Activated CD8-positive, alpha-beta T cell treated with anti-CD3 and anti-CD28 coated beads for 36 hours (primary cell): Measurements from ENCODE around the gene MEX3A. TPM values are rescaled to one million over a fixed set of nuclear protein-coding genes. Genes with fewer than 3 reads are reported as not detected.

Experiments
- ATAC-seq: fragments of 200-7000 bp; cut with Tn5 transposase; one replicate; pipeline ENCODE4 v1.10.0; 2021; ENCODE audit warnings: mild to moderate bottlenecking, moderate library complexity
- CTCF ChIA-PET: fragments of 350-600 bp; sonication (Branson Sonifier 250); formaldehyde crosslinking; loops from one replicate; lab custom pipeline; 2021; ENCODE audit warnings: antibody characterized with exemption; lab: Charles Lee
- POLR2A ChIA-PET: fragments of 350-600 bp; sonication (Branson Sonifier 250); formaldehyde crosslinking; loops from one replicate; lab custom pipeline; 2021; ENCODE audit warnings: antibody characterized with exemption; lab: Charles Lee
- DNase-seq: peaks from one replicate; pipeline ENCODE4 v3.0.0-alpha.2; 2020
- H3K27ac Mint-ChIP-seq: one replicate; pipeline ENCODE4 v1.8.0; 2021; ENCODE audit warnings: mild to moderate bottlenecking, mixed read lengths
- H3K27me3 Mint-ChIP-seq: one replicate; pipeline ENCODE4 v1.8.0; 2021; ENCODE audit warnings: mixed read lengths
- H3K36me3 Mint-ChIP-seq: one replicate; pipeline ENCODE4 v1.8.0; 2021; ENCODE audit warnings: low read depth, mixed read lengths
- H3K4me1 Mint-ChIP-seq: one replicate; pipeline ENCODE4 v1.8.0; 2021; ENCODE audit warnings: low read depth, mixed read lengths
- H3K4me3 Mint-ChIP-seq: one replicate; pipeline ENCODE4 v1.8.0; 2021; ENCODE audit warnings: mild to moderate bottlenecking, moderate library complexity, mixed read lengths
- H3K9me3 Mint-ChIP-seq: one replicate; pipeline ENCODE4 v1.8.0; 2021; ENCODE audit warnings: mixed read lengths
- CTCF ChIP-seq: fragments of 200-600 bp; IDR thresholded peaks from one replicate; pipeline ENCODE4 v1.8.0; 2022; ENCODE audit warnings: antibody characterized with exemption, mild to moderate bottlenecking
- intact Hi-C: fragments of 100-400 bp; cut with micrococcal nuclease; formaldehyde crosslinking; loops from one replicate; pipeline ENCODE4 v1.10.0; 2022
- total RNA-seq, 2 experiments: library from RNA; stranded (reverse); gene quantifications; one replicate each; pipeline ENCODE4 v1.2.3, GENCODE V29; 2021

The MEX3A gene
- total RNA-seq, 2 experiments from 2014 or later, result 0.45 to 0.83 TPM

GRCh38 chr1:156065871-156066270 lies 16.4 kb downstream of the MEX3A start:
- TF ChIP-seq CTCF, result no peak
- Mint-ChIP-seq H3K4me3 (no peak overlapping the region), H3K27ac (no peak overlapping the region), H3K4me1 (peaks cover 16% of the 10 kb centered on the region), H3K36me3 (no peaks in the 10 kb centered on the region), H3K9me3 (no peaks in the 10 kb centered on the region), H3K27me3 (no peaks in the 10 kb centered on the region)
- no peak for DNase-seq
- ChIA-PET CTCF (interaction anchor here (0.6 to 2.5 kb wide), 36 partner anchors 9 to 209 kb away, joined by 3 to 26 read pairs (median 5); partner anchors contain the start of genes GON4L, KHDC4, MEX3A and SLC25A44), POLR2A (interaction anchor here (0.6 to 1.7 kb wide), 6 partner anchors 12 to 73 kb away, joined by 3 to 6 read pairs (median 3); partner anchors contain the start of gene LAMTOR2)
- no peak for ATAC-seq
- intact Hi-C loops, result no loop called here

- intact Hi-C loops, result no loop called here
- TF ChIP-seq CTCF, result no peak
- Mint-ChIP-seq H3K27ac (no peak overlapping the region), H3K27me3 (no peaks in the 10 kb centered on the region), H3K9me3 (no peaks in the 10 kb centered on the region), H3K36me3 (no peaks in the 10 kb centered on the region), H3K4me3 (no peak overlapping the region), H3K4me1 (peaks cover 16% of the 10 kb centered on the region)
- ATAC-seq, result peak; percentile 22
- no peak for DNase-seq
- ChIA-PET POLR2A (interaction anchor here (1.0 kb wide), 1 partner anchor 44 kb away, joined by 3 read pairs; no protein-coding TSS in a partner anchor), CTCF (interaction anchor here (0.6 to 2.5 kb wide), 15 partner anchors 8 to 273 kb away, joined by 3 to 26 read pairs (median 5); partner anchors contain the start of genes CCT3, KHDC4, SSR2 and TSACC)
These were observed 17.1 kb downstream of the MEX3A start for GRCh38 chr1:156065212-156065611.

DNA sequence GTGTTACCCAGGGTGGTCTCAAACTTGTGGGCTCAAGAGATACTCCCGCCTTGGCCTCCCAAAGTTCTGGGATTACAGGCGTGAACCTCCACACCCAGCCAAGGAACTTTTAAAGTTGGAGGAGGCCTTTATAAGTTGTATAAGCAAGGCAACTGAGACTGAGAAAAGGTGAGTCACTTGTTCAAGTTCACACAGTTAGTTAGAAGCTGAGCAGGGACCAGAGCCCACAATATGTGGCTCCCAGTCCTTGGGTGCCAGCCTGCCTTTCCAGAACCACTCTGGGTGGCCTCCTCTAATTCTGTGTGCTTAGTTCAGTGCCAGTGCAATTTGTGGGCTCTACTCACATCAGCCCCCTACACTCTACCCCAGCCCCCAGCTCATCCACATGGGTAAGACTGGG lies 17.6 kb downstream of the MEX3A start:
- ATAC-seq (peak; percentile 46), DNase-seq (peak; percentile 14)
- POLR2A ChIA-PET, result no interaction called here
- intact Hi-C loops, result no loop called here
- Mint-ChIP-seq H3K4me3 (no peak overlapping the region), H3K4me1 (peaks cover 16% of the 10 kb centered on the region), H3K9me3 (no peaks in the 10 kb centered on the region), H3K27ac (no peak overlapping the region), H3K36me3 (no peaks in the 10 kb centered on the region), H3K27me3 (no peaks in the 10 kb centered on the region)
- no peak for TF ChIP-seq CTCF
- CTCF ChIA-PET, result interaction anchor here (0.6 to 2.5 kb wide), 8 partner anchors 32 to 273 kb away, joined by 3 to 26 read pairs (median 4); partner anchors contain the start of genes CCT3, SSR2 and TSACC

DNA sequence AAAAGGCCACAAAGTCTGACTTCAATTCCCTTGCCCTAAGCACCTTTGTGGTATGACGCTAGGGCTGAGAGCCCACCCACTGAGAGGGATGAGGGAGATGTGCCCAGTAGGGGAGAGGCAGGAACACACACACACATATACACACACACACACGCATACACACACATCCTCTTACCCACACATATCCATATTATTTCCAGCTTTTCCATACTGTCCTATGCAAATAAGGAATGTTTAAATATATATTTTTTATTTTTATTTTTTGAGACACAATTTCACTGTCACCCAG lies 18.3 kb downstream of the MEX3A start:
- intact Hi-C loops, result no loop called here
- ATAC-seq (no peak), DNase-seq (no peak)
- Mint-ChIP-seq H3K27ac (no peak overlapping the region), H3K27me3 (no peaks in the 10 kb centered on the region), H3K4me3 (no peak overlapping the region), H3K36me3 (no peaks in the 10 kb centered on the region), H3K4me1 (peaks cover 16% of the 10 kb centered on the region), H3K9me3 (no peaks in the 10 kb centered on the region)
- TF ChIP-seq CTCF, result no peak
- ChIA-PET POLR2A (no interaction called here), CTCF (interaction anchor here (0.8 to 2.2 kb wide), 7 partner anchors 9 to 126 kb away, joined by 3 to 6 read pairs (median 3); no protein-coding TSS in a partner anchor)

DNA sequence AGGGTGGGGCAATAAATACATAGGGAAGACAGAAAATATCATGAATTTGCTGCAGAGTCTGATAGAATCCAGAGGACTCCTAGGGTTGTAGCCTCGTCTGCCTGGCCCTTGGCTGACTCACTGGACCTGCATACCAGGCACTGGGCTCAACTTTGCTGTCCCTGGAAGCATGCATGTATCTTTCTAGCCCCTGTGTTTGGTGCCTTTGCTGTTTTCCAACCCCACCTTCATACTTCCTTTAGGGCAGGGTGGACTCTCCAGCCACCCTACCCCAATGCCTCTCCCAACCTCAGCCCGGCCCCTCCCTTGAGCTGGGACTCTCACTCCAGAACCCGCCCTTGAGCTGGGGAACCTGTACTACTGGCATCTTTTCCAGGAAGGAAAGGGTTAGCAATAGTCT lies 20.1 kb downstream of the MEX3A start:
- intact Hi-C loops, result no loop called here
- Mint-ChIP-seq H3K27me3 (no peaks in the 10 kb centered on the region), H3K4me3 (no peak overlapping the region), H3K4me1 (peaks cover 18% of the 10 kb centered on the region), H3K36me3 (peaks cover 5% of the 10 kb centered on the region), H3K9me3 (no peaks in the 10 kb centered on the region), H3K27ac (no peak overlapping the region)
- ATAC-seq, result no peak
- TF ChIP-seq CTCF, result no peak
- POLR2A ChIA-PET, result no interaction called here
- DNase-seq, result no peak
- CTCF ChIA-PET, result no interaction called here
